Glutamatergic neuron (in vitro differentiated cells): ENCODE data around the gene TM2D1. TPM values are rescaled to one million over a fixed set of nuclear protein-coding genes. Genes with fewer than 3 reads are reported as not detected.

ENCODE experiments used
- DNase-seq: peaks from one replicate; pipeline ENCODE4 v3.0.0; 2022
- H3K27ac Mint-ChIP-seq: one replicate; pipeline ENCODE4 v1.8.0; 2020; ENCODE audit warnings: mild to moderate bottlenecking, mixed read lengths, inconsistent platforms; ENCODE audit not compliant: unreplicated experiment
- H3K27me3 Mint-ChIP-seq: one replicate; pipeline ENCODE4 v1.8.0; 2020; ENCODE audit warnings: mild to moderate bottlenecking, moderate library complexity, mixed read lengths, inconsistent platforms; ENCODE audit not compliant: unreplicated experiment
- H3K36me3 Mint-ChIP-seq: one replicate; pipeline ENCODE4 v1.8.0; 2020; ENCODE audit warnings: mild to moderate bottlenecking, mixed read lengths, inconsistent platforms; ENCODE audit not compliant: unreplicated experiment
- H3K4me1 Mint-ChIP-seq: one replicate; pipeline ENCODE4 v1.8.0; 2020; ENCODE audit warnings: mild to moderate bottlenecking, low read depth, mixed read lengths, inconsistent platforms; ENCODE audit not compliant: unreplicated experiment
- H3K4me3 Mint-ChIP-seq: one replicate; pipeline ENCODE4 v1.8.0; 2020; ENCODE audit warnings: mild to moderate bottlenecking, mixed read lengths, inconsistent platforms; ENCODE audit not compliant: unreplicated experiment
- H3K9me3 Mint-ChIP-seq: one replicate; pipeline ENCODE4 v1.8.0; 2020; ENCODE audit warnings: mild to moderate bottlenecking, moderate library complexity, mixed read lengths, inconsistent platforms; ENCODE audit not compliant: unreplicated experiment
- total RNA-seq: library from RNA; stranded (reverse); fragmentation: NEBNext Ultra II Directional; extraction: Animal tissue kit (Norgen Biotek cat#: 25700); gene quantifications from one replicate; pipeline ENCODE4 v1.2.1, GENCODE V29; 2021; ENCODE audit not compliant: unreplicated experiment
- TF ChIP-seq, protein P1 (sequence below): fragments of 200-600 bp; sonication (generic); IDR thresholded peaks from one replicate; pipeline ENCODE4 v1.5.0; 2021; ENCODE audit not compliant: partially characterized antibody, unreplicated experiment

Gene TM2D1
- total RNA-seq, 1 donor from 2014 or later = 21.1 TPM

DNA sequence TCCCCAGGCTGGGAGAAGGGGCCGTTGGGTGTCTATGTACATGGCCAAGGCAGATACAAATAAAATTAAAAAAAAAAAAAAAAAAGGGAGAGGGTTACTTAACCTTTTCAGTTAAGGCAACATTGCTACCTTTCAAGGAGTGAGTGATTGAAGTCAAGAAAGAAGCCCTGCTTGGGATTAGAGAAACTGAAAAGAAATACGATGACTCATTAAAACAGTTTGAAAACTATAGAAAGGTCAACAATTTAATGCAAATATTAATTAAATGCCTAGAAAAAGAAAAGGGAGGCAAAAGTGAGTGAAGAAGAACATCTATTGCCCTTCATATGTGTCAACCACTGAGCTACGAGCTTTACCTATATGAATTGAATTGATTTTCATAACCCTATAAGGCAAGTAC lies 69.5 kb downstream of the TM2D1 start:
- TF ChIP-seq, protein P1, sequence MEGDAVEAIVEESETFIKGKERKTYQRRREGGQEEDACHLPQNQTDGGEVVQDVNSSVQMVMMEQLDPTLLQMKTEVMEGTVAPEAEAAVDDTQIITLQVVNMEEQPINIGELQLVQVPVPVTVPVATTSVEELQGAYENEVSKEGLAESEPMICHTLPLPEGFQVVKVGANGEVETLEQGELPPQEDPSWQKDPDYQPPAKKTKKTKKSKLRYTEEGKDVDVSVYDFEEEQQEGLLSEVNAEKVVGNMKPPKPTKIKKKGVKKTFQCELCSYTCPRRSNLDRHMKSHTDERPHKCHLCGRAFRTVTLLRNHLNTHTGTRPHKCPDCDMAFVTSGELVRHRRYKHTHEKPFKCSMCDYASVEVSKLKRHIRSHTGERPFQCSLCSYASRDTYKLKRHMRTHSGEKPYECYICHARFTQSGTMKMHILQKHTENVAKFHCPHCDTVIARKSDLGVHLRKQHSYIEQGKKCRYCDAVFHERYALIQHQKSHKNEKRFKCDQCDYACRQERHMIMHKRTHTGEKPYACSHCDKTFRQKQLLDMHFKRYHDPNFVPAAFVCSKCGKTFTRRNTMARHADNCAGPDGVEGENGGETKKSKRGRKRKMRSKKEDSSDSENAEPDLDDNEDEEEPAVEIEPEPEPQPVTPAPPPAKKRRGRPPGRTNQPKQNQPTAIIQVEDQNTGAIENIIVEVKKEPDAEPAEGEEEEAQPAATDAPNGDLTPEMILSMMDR = no peak
- Mint-ChIP-seq H3K36me3 (no peaks in the 10 kb centered on the region), H3K27ac (no peak overlapping the region), H3K9me3 (no peaks in the 10 kb centered on the region), H3K27me3 (no peaks in the 10 kb centered on the region), H3K4me1 (no peaks in the 10 kb centered on the region), H3K4me3 (no peak overlapping the region)
- no peak for DNase-seq

- TF ChIP-seq, protein P1 = no peak
- Mint-ChIP-seq H3K36me3 (no peaks in the 10 kb centered on the region), H3K27me3 (no peaks in the 10 kb centered on the region), H3K4me3 (no peak overlapping the region), H3K27ac (no peak overlapping the region), H3K9me3 (no peaks in the 10 kb centered on the region), H3K4me1 (no peaks in the 10 kb centered on the region)
- DNase-seq = no peak
Observed at GRCh38 chr1:61654067-61654466, 70.9 kb downstream of the TM2D1 start.

DNA sequence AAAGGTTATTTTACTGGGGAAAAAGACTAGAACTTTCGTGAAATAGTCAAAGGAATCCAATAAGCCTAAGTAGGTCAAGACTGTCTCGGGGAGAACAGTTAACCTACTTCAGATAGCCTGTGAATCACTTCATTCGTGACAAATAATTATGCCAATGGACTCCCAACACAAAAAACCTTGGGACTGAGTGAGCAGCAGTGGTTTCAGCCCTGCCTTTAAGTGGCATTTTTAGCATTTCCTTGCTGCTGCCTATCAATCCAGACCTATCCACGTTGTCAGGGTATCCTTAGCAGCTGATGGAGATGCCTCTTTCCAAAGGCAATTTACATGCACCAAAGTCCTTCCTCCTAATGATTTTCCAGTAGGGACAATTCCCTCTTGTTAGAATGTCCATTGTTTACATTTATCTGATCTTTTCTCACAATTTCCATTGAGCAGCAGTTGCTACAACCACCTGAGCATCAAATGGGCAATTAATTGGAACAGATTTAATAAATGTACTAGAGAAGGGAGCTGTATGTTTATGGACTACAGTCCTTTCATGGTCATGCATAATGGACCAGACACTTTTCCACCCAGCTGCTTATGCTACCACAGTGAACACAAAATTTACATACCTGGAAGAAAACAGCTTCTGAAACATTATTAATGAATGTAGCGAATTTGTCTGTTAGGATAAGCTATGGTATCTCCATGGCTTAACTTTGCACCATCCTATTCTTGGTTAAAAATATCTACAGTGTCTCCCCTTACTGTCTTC lies 75.8 kb downstream of the TM2D1 start:
- Mint-ChIP-seq H3K9me3 (no peaks in the 10 kb centered on the region), H3K27ac (no peak overlapping the region), H3K4me3 (no peak overlapping the region), H3K4me1 (no peaks in the 10 kb centered on the region), H3K36me3 (no peaks in the 10 kb centered on the region), H3K27me3 (no peaks in the 10 kb centered on the region)
- DNase-seq = no peak
- TF ChIP-seq, protein P1 = no peak

DNA sequence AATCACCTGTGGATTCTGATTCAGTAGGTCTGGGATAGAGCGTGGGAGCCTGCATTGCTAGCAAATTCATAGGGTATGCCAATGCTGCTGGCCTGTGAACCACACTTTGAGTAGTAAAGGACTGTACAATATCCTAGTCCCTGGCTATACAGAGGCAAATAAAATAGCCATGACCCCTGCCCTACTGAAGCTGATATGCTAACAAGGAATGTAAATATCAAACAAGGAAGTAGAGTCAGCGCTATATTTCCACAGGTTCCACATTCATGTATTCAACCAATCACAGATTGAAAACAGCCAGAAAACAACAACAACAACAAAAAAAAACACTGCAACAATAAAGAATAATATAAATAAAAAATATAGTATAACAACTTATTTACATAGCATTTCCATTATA lies 77.8 kb downstream of the TM2D1 start:
- H3K4me1 Mint-ChIP-seq = no peaks in the 10 kb centered on the region
- no peak overlapping the region for H3K4me3 Mint-ChIP-seq
- DNase-seq = no peak
- no peaks in the 10 kb centered on the region for H3K27me3 Mint-ChIP-seq
- no peaks in the 10 kb centered on the region for H3K9me3 Mint-ChIP-seq
- TF ChIP-seq, protein P1 = no peak
- H3K27ac Mint-ChIP-seq = no peak overlapping the region
- no peaks in the 10 kb centered on the region for H3K36me3 Mint-ChIP-seq

DNA sequence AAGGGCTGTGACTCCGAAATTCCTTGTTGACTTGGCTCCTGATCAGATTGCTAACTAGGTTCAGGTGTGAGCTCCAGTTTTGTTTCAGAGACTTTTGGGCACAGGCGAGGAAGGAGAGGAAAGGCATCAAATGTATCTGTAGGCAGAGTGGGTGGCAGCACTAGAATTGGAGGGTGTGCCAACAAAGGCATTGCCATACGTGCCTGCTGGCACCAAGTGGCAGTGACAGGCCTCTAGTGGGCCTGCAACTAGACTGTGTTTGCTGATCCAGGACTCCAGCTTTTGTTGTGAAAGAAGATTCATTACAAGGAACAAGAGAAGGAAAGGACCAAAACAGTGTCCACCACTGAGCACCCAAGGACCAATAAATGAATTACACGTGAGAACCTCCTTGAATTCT lies 79.5 kb downstream of the TM2D1 start:
- no peak overlapping the region for H3K27ac Mint-ChIP-seq
- no peaks in the 10 kb centered on the region for H3K4me1 Mint-ChIP-seq

More for the DNA sequence above, 79.5 kb downstream of the TM2D1 start:
- Mint-ChIP-seq H3K4me3 (no peak overlapping the region), H3K36me3 (no peaks in the 10 kb centered on the region), H3K27me3 (no peaks in the 10 kb centered on the region), H3K9me3 (no peaks in the 10 kb centered on the region)
- TF ChIP-seq, protein P1 = no peak
- DNase-seq = no peak
